Uterus (tissue), 4 donors: ENCODE data around the gene SUPT4H1. TPM values are rescaled to one million over a fixed set of nuclear protein-coding genes. Genes with fewer than 3 reads are reported as not detected.
"Not testable (repeated sequence)": the region's sequence is repeated elsewhere in the genome, so short reads cannot be mapped to it uniquely, and the experiment has no call there.

ENCODE experiments used
- DNase-seq, 2 donors: peaks; one replicate each; pipeline ENCODE4 v3.0.0-alpha.2; 2019 to 2020
- H3K27ac ChIP-seq, 2 donors: fragments of 200-600 bp; sonication (generic); 1 replicate in 1 of 2; 2 replicates in 1 of 2; pipeline ENCODE4 v1.5.1; 2016 to 2018
- H3K27me3 ChIP-seq, 2 donors: fragments of 200-600 bp; sonication (generic); one replicate each; pipeline ENCODE4 v1.5.1; 2018 to 2019; ENCODE audit warnings: control low read depth in 1 of 2
- H3K36me3 ChIP-seq, 2 donors: fragments of 200-600 bp; sonication (generic); one replicate each; pipeline ENCODE4 v1.5.1; 2019; ENCODE audit warnings: control low read depth in 1 of 2
- H3K4me1 ChIP-seq, 2 donors: fragments of 200-600 bp; sonication (generic); one replicate each; pipeline ENCODE4 v1.5.1; 2018 to 2019; ENCODE audit warnings: control low read depth in 1 of 2
- H3K4me3 ChIP-seq, 2 donors: fragments of 200-600 bp; sonication (generic); 1 replicate in 1 of 2; 2 replicates in 1 of 2; pipeline ENCODE4 v1.5.1; 2018 to 2019; ENCODE audit warnings: mild to moderate bottlenecking in 1 of 2
- H3K9me3 ChIP-seq, 2 donors: fragments of 200-600 bp; sonication (generic); one replicate each; pipeline ENCODE4 v1.5.1; 2019; ENCODE audit warnings: control low read depth in 1 of 2
- POLR2A ChIP-seq, 2 donors: fragments of 450-650 bp; IDR thresholded peaks; one replicate each; pipeline ENCODE4 v1.6.1; 2016; ENCODE audit warnings: antibody characterized with exemption in 2 of 2, mild to moderate bottlenecking in 1 of 2, moderate library complexity in 1 of 2
- intact Hi-C: fragments of 100-400 bp; cut with DNase I; formaldehyde crosslinking; loops from one replicate; pipeline ENCODE4 v1.15.1; 2023; ENCODE audit warnings: low total_unique reads
- total RNA-seq, 4 donors: library from RNA; depleted of rRNA in 3 of 4; stranded (reverse); fragments of >200 nt in 3 of 4; gene quantifications; one replicate each; pipeline versions ENCODE4 v1.1.0 to v1.2.4, GENCODE V29; 2014 to 2023
- TF ChIP-seq, protein P1 (sequence below), 4 experiments: fragments of 200-600 bp in 2 of 4; fragments of 450-650 bp in 2 of 4; sonication (generic) in 2 of 4; IDR thresholded peaks; one replicate each; pipeline ENCODE4 v1.5.1; 2016 to 2019; ENCODE audit warnings: antibody characterized with exemption in 4 of 4, mild to moderate bottlenecking in 2 of 4, moderate library complexity in 1 of 4
- donor health status: DM: yes; HTN: yes; CAD: no.

Gene SUPT4H1
- total RNA-seq, 4 donors from 2014 or later = 31.1 to 267 (median 98.1) TPM

DNA sequence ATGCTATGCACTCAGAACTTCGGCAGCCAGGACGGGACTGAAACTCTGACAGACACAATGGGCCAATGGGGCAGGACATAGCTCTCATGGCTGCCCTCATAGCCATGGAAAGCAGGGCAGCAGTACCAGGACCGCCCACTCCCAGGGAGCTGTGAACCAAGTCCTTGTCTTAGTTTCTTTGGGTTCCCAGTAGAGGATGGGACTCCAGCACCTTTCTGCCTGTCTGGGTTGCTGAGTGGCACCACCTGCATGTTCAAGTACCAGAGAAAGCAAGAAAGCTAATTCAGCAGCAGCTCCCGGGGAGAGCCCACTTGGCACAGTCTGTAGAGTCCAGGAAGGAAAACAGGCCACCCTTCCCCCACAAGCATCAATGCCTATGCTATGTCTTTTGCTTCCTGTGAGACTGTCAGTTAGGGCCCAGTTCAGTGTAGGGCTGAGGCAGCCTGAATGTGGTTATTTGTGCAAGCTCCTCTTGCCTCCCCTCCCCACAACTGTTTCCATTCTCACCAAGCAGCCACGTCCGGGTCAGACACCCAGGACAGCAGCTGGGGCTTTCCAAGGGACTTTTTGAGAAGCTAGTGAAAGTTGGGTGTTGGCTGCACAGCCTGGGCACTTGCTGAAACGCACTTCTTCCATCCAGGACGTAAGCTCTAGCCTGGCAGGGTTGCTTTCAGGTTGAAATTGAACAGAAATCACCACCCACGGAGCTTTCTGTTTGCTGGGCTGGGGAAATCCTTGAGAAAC lies 7.8 kb downstream of the SUPT4H1 start:
- Histone ChIP-seq H3K4me3 (no peak overlapping the region), H3K27me3 (no peaks in the 10 kb centered on the region), H3K9me3 (no peaks in the 10 kb centered on the region), H3K27ac (no peak overlapping the region), H3K4me1 (no peaks in the 10 kb centered on the region), H3K36me3 (no peaks in the 10 kb centered on the region)
- TF ChIP-seq, protein P1, sequence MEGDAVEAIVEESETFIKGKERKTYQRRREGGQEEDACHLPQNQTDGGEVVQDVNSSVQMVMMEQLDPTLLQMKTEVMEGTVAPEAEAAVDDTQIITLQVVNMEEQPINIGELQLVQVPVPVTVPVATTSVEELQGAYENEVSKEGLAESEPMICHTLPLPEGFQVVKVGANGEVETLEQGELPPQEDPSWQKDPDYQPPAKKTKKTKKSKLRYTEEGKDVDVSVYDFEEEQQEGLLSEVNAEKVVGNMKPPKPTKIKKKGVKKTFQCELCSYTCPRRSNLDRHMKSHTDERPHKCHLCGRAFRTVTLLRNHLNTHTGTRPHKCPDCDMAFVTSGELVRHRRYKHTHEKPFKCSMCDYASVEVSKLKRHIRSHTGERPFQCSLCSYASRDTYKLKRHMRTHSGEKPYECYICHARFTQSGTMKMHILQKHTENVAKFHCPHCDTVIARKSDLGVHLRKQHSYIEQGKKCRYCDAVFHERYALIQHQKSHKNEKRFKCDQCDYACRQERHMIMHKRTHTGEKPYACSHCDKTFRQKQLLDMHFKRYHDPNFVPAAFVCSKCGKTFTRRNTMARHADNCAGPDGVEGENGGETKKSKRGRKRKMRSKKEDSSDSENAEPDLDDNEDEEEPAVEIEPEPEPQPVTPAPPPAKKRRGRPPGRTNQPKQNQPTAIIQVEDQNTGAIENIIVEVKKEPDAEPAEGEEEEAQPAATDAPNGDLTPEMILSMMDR (IDR thresholded peaks at IDR 0.05) = no peak
- no peak for TF ChIP-seq POLR2A (IDR thresholded peaks at IDR 0.05)
- intact Hi-C loops = no loop called here
- DNase-seq = no peak

DNA sequence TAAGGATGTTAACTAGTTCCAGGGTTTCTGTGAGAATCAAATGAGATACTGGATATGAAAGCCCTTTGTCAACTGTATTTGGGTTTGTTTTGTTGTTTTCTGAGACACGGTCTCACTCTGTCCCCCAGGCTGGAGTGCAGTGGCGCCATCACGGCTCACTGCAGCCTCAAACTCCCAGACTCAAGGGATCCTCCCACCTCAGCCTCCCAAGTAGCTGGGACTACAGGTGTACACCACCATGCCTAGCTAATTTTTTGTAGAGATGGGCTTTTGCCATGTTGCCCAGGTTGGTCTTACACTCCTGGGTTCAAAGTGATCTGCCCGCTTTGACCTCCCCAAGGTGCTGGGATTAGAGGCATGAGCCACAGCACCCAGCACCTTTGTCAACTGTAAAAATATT lies 8.9 kb downstream of the SUPT4H1 start:
- Histone ChIP-seq H3K4me3 (no peak overlapping the region), H3K27ac (no peak overlapping the region), H3K9me3 (no peaks in the 10 kb centered on the region), H3K4me1 (no peaks in the 10 kb centered on the region), H3K36me3 (no peaks in the 10 kb centered on the region), H3K27me3 (no peaks in the 10 kb centered on the region)
- intact Hi-C loops = no loop called here
- no peak for DNase-seq
- no peak for TF ChIP-seq POLR2A (IDR thresholded peaks at IDR 0.05)
- TF ChIP-seq, protein P1 (IDR thresholded peaks at IDR 0.05) = no peak

DNA sequence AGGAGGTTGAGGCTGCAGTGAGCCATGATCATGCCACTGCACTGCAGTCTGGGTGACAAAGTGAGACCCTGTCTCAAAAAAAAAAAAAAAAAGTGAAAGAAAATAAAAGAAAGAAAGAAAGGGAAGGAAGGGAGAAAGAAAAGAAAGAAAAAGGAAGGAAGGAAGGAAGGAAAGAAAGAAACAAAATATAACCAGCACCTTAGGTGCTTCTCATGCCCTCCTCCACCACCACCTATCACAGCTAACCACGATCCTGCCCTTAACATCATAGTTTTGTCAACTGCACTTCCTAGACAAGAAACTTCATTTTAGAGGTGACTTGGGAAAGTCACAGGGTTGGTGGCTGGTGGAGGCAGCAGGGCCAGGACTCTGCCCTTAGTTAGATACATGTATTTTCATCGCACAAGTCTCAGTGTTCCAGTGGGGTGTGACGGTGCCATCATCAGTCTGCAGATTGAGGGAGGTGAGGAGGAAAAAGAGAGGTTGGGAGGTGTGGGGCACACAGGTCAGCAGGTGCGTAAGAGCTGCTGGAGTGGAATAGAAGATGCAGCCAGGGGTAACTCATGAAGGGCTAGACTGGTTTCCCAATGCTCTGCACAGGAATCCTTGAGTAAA lies 10.0 kb downstream of the SUPT4H1 start:
- Histone ChIP-seq H3K4me1 (no peaks in the 10 kb centered on the region), H3K36me3 (no peaks in the 10 kb centered on the region), H3K27ac (no peak overlapping the region), H3K9me3 (no peaks in the 10 kb centered on the region), H3K27me3 (no peaks in the 10 kb centered on the region), H3K4me3 (no peak overlapping the region)
- no peak for DNase-seq
- intact Hi-C loops = no loop called here
- TF ChIP-seq POLR2A (IDR thresholded peaks at IDR 0.05) = no peak
- TF ChIP-seq, protein P1 (IDR thresholded peaks at IDR 0.05) = no peak

DNA sequence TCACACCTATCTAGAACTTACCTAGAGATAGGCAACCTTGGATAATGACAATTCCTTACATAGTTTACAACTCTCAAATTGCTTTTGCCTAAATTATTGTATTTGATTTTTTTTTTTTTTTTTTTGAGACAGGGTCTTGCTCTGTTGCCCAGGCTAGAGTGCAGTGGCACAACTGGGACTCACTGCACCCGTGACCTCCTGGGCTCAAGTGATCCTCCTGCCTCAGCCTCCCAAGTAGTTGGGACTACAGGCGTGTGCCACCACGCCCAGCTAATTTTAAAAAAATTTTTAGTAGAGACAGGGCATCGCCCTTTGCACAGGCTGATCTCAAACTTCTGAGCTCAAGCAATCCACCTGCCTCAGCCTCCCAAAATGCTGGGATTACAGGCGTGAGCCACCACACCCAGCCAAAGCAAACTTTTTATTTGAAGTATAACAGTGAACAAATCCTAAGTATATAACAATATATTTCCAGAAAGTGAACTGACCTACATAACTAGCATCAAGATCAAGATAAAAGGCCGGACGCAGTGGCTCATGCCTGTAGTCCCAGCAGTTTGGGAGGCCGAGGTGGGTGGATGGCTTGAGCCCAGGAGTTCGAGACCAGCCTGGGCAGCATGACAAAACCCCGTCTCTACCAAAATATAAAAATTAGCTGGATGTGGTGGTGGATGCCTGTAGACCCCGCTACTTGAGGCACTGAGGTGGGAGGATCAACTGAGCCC lies 10.7 kb downstream of the SUPT4H1 start:
- H3K36me3 ChIP-seq, intact Hi-C loops, DNase-seq, H3K27ac ChIP-seq, H3K9me3 ChIP-seq, H3K27me3 ChIP-seq, H3K4me1 ChIP-seq, H3K4me3 ChIP-seq: not testable (repeated sequence)

DNA sequence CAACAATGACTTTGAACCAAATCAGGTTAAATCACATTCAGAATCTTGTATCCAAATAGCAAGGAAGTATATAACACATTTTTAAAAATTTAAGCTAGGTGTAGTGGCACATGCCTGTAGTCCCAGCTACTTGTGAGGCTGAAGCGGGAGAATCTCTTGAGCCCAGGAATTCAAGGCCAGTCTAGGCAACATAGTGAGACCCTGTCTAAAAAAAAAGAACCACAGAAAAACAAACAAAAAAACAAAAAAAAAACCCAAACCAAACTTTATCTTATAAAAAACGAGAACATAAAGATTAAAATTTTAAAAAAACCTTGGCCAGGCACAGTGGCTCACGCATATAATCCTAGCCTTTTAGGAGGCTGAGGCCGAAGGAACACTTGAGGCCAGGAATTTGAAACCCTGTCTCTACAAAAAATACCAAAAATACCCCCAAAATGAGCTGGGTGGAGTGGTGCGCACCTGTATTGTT lies 11.6 kb downstream of the SUPT4H1 start:
- H3K27ac ChIP-seq = no peak overlapping the region
- intact Hi-C loops = no loop called here
- TF ChIP-seq, protein P1 (IDR thresholded peaks at IDR 0.05) = no peak
- TF ChIP-seq POLR2A (IDR thresholded peaks at IDR 0.05) = no peak

More for the DNA sequence above, 11.6 kb downstream of the SUPT4H1 start:
- H3K27me3 ChIP-seq = no peaks in the 10 kb centered on the region
- no peak overlapping the region for H3K4me3 ChIP-seq
- H3K9me3 ChIP-seq = no peaks in the 10 kb centered on the region
- DNase-seq = no peak
- H3K4me1 ChIP-seq = no peaks in the 10 kb centered on the region
- no peaks in the 10 kb centered on the region for H3K36me3 ChIP-seq
